ENCODE measurements around the gene MAP1B. TPM values are rescaled to one million over a fixed set of nuclear protein-coding genes. Genes with fewer than 3 reads are reported as not detected.

The MAP1B gene
- total and polyA plus RNA-seq, 4 donors = 0.58 to 5.0 (median 2.1) TPM

DNA sequence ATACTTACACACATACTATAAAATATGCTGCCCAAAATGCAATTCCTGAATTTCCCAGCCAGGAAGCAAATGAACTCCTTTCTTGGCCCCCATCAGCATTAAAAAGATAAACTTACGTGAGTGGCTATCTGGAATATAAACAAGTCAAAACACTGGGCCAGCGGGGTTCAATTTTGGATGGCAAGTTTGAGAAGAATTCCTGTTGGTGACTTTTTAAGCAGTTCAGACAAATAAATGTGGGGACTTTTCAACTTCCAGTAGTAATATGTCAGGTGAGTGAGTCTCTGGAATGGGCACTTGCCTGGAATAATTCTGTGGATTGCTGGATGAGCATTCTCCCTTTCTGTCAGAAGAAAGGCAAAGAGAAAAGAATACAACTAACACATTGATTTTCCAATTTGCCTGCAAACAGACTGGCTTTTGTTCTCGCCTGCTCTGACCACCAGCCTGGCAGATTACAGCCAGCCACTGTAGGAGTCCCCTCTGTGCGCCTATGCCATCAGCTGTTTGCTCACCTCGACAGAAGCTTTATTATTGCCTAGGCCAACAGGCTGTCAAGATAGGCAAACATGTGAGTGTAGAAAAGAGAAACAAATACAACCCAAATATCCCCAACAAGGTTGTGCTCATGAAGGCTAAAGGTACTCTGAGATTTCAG is 134.2 kb downstream of the MAP1B start:
- TF ChIP-seq NR2F2 (IDR thresholded peaks at IDR 0.05) = no peak
- no peak for TF ChIP-seq RAD21 (IDR thresholded peaks at IDR 0.05)
- TF ChIP-seq CTCF (IDR thresholded peaks at IDR 0.05; ENCODE audit: low read depth, low read length, missing input control) = no peak
- TF ChIP-seq, protein P1, sequence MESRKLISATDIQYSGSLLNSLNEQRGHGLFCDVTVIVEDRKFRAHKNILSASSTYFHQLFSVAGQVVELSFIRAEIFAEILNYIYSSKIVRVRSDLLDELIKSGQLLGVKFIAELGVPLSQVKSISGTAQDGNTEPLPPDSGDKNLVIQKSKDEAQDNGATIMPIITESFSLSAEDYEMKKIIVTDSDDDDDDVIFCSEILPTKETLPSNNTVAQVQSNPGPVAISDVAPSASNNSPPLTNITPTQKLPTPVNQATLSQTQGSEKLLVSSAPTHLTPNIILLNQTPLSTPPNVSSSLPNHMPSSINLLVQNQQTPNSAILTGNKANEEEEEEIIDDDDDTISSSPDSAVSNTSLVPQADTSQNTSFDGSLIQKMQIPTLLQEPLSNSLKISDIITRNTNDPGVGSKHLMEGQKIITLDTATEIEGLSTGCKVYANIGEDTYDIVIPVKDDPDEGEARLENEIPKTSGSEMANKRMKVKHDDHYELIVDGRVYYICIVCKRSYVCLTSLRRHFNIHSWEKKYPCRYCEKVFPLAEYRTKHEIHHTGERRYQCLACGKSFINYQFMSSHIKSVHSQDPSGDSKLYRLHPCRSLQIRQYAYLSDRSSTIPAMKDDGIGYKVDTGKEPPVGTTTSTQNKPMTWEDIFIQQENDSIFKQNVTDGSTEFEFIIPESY (IDR thresholded peaks at IDR 0.05) = no peak
- TF ChIP-seq TAF1 (conservative IDR thresholded peaks at IDR 0.05) = no peak
- TF ChIP-seq RXRA (IDR thresholded peaks at IDR 0.05) = no peak
- TF ChIP-seq YY1 (IDR thresholded peaks at IDR 0.05) = no peak
- TF ChIP-seq, protein P2, sequence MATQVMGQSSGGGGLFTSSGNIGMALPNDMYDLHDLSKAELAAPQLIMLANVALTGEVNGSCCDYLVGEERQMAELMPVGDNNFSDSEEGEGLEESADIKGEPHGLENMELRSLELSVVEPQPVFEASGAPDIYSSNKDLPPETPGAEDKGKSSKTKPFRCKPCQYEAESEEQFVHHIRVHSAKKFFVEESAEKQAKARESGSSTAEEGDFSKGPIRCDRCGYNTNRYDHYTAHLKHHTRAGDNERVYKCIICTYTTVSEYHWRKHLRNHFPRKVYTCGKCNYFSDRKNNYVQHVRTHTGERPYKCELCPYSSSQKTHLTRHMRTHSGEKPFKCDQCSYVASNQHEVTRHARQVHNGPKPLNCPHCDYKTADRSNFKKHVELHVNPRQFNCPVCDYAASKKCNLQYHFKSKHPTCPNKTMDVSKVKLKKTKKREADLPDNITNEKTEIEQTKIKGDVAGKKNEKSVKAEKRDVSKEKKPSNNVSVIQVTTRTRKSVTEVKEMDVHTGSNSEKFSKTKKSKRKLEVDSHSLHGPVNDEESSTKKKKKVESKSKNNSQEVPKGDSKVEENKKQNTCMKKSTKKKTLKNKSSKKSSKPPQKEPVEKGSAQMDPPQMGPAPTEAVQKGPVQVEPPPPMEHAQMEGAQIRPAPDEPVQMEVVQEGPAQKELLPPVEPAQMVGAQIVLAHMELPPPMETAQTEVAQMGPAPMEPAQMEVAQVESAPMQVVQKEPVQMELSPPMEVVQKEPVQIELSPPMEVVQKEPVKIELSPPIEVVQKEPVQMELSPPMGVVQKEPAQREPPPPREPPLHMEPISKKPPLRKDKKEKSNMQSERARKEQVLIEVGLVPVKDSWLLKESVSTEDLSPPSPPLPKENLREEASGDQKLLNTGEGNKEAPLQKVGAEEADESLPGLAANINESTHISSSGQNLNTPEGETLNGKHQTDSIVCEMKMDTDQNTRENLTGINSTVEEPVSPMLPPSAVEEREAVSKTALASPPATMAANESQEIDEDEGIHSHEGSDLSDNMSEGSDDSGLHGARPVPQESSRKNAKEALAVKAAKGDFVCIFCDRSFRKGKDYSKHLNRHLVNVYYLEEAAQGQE (IDR thresholded peaks at IDR 0.05) = no peak
- no peak for TF ChIP-seq EGR1 (IDR thresholded peaks at IDR 0.05; ENCODE audit: low read depth in 2 of 2)
- no peak for TF ChIP-seq HNF4A (conservative IDR thresholded peaks at IDR 0.05)
- DNase-seq (ENCODE audit: low spot score) = no peak
- no peak overlapping the region for H3K27ac ChIP-seq (ENCODE audit: low read depth in 1 of 2, low read length in 2 of 2)
- no peak overlapping the region for H3K9ac ChIP-seq (ENCODE audit: low read depth in 1 of 2, low read length in 2 of 2)
- H3K4me1 ChIP-seq (ENCODE audit: control insufficient read depth in 4 of 4, insufficient read depth in 4 of 4, low read length in 3 of 4) = no peaks in the 10 kb centered on the region
- peaks cover 0 to 9% (median 4%) of the 10 kb centered on the region in 4 donors for H3K36me3 ChIP-seq (ENCODE audit: control insufficient read depth in 4 of 4, insufficient read depth in 3 of 4, low read depth in 1 of 4, low read length in 3 of 4)
- no peaks in the 10 kb centered on the region for H3K27me3 ChIP-seq (ENCODE audit: control insufficient read depth in 4 of 4, insufficient read depth in 4 of 4, low read length in 3 of 4)
- no peaks in the 10 kb centered on the region for H3K9me3 ChIP-seq (ENCODE audit: control insufficient read depth in 4 of 4, low read length in 3 of 4)
- H3K4me3 ChIP-seq (ENCODE audit: low read depth in 1 of 3, low read length in 3 of 3) = no peak overlapping the region
- 82% methylated on average over 5 of the region's 5 CpGs for WGBS

DNA sequence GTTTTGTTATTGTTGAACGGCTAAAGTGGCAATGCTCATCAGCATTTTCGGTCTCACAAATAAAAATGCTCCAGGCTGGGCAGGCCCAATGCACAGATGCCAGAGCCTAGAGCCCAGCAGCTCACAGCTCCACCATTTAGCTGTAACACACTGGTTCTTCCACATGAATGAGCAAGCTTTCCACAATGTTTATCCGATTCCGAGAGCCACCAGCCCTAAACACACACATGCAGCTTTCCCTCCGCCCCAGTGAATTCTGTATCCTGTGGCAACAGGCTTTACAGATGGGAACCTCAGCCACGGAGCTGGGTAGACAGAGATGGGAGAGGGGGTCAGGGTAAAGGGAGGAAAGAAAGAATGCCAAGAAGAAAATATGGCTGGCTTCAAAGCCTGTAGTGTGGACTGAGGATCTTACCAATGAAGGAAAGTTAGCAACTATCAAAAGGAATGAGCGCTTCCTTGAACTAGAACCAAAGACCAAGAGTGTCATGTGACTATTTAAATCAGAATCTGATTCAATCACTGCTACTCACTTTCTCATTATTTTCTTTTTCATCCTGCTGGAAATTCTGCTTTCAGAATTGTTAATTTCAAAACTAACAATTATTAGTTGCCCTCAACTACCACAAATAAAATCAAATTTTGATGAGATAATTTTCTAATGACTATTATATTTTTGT is 135.7 kb downstream of the MAP1B start:
- Histone ChIP-seq H3K4me3 (ENCODE audit: low read depth in 1 of 3, low read length in 3 of 3) (no peak overlapping the region), H3K4me1 (ENCODE audit: control insufficient read depth in 4 of 4, insufficient read depth in 4 of 4, low read length in 3 of 4) (no peaks in the 10 kb centered on the region), H3K36me3 (ENCODE audit: control insufficient read depth in 4 of 4, insufficient read depth in 3 of 4, low read depth in 1 of 4, low read length in 3 of 4) (peaks cover 0 to 3% (median under 1%) of the 10 kb centered on the region in 4 donors), H3K27ac (ENCODE audit: low read depth in 1 of 2, low read length in 2 of 2) (no peak overlapping the region), H3K9me3 (ENCODE audit: control insufficient read depth in 4 of 4, low read length in 3 of 4) (no peaks in the 10 kb centered on the region), H3K27me3 (ENCODE audit: control insufficient read depth in 4 of 4, insufficient read depth in 4 of 4, low read length in 3 of 4) (no peaks in the 10 kb centered on the region), H3K9ac (ENCODE audit: low read depth in 1 of 2, low read length in 2 of 2) (no peak overlapping the region)
- no peak for DNase-seq (ENCODE audit: low spot score)
- TF ChIP-seq MAX (IDR thresholded peaks at IDR 0.05) = no peak
- WGBS = 98% methylated on average over 7 of the region's 7 CpGs
